IPS-NIHi7 (cell line): Measurements from ENCODE around the gene MUSTN1.

Experiments
- DNase-seq: peaks from one replicate; pipeline ENCODE4 v3.0.0; 2012; ENCODE audit warnings: mixed read lengths; ENCODE audit errors: extremely low spot score

MUSTN1 gene

GRCh38 chr3:52805270-52806039, 29.4 kb downstream of the MUSTN1 start:
- no peak for DNase-seq

- no peak for DNase-seq
Measured at GRCh38 chr3:52801839-52802238, 33.0 kb downstream of the MUSTN1 start.

- no peak for DNase-seq
Measured at GRCh38 chr3:52800079-52800478, 34.7 kb downstream of the MUSTN1 start.

GRCh38 chr3:52798978-52799476, 35.8 kb downstream of the MUSTN1 start:
- DNase-seq, result peak; percentile 95

- DNase-seq, result no peak
Measured at GRCh38 chr3:52798376-52798977, 36.3 kb downstream of the MUSTN1 start.

GRCh38 chr3:52796411-52796810, 38.4 kb downstream of the MUSTN1 start:
- no peak for DNase-seq

- DNase-seq, result no peak
Measured at GRCh38 chr3:52795298-52795900, 39.4 kb downstream of the MUSTN1 start.

GRCh38 chr3:52794612-52795099, 40.2 kb downstream of the MUSTN1 start, which contains the start of gene ITIH3:
Gene ITIH3 (plus strand): TSS chr3:52794796. CDS start chr3:52794804, 8 bp downstream.
- DNase-seq, result no peak

GRCh38 chr3:52793702-52794611, 40.9 kb downstream of the MUSTN1 start:
- no peak for DNase-seq

- DNase-seq, result no peak
Measured at GRCh38 chr3:52792961-52793695, 41.7 kb downstream of the MUSTN1 start.

- DNase-seq, result peak; percentile 75
Measured at GRCh38 chr3:52792413-52792812, 42.4 kb downstream of the MUSTN1 start.

- no peak for DNase-seq
Measured at GRCh38 chr3:52791928-52792327, 42.9 kb downstream of the MUSTN1 start.

- DNase-seq, result no peak
Measured at GRCh38 chr3:52791366-52791765, 43.5 kb downstream of the MUSTN1 start.

- DNase-seq, result no peak
Measured at GRCh38 chr3:52790741-52791140, 44.1 kb downstream of the MUSTN1 start.

GRCh38 chr3:52790337-52790736, 44.5 kb downstream of the MUSTN1 start:
- DNase-seq, result no peak

GRCh38 chr3:52789746-52790040, 45.1 kb downstream of the MUSTN1 start:
- no peak for DNase-seq

- no peak for DNase-seq
Measured at GRCh38 chr3:52788890-52789745, 45.7 kb downstream of the MUSTN1 start.

GRCh38 chr3:52787672-52788625, 46.9 kb downstream of the MUSTN1 start:
- no peak for DNase-seq

GRCh38 chr3:52787246-52787645, 47.6 kb downstream of the MUSTN1 start:
- no peak for DNase-seq
